ENCODE measurements around the gene PPIE.
"Not testable (repeated sequence)": the region's sequence is repeated elsewhere in the genome, so short reads cannot be mapped to it uniquely, and the experiment has no call there.

PPIE gene

DNA sequence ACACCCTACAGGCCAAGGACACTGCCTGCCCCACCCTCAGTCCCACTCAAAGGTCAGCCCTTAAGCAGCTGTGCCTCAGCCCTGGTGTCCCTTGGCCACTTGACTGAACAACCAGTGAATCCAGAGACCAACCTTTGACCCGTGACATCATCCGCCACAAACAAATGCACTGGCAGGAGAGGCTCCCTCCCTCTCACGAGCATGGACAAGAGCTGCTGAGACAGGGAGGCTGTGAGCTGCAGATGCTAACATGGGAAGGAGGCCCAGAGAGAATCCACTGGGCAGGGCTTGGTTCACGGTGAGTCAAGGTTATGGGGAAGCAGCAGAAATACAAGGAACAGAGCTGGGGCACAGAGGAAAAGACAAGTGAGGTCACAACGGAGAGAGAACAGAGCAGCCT lies 27.8 kb downstream of the PPIE start:
- not testable (repeated sequence) for H2BK15ac ChIP-seq (replicated peaks; ENCODE audit: low read depth); H3K4me3 ChIP-seq (ENCODE audit: low read length); H3K27me3 ChIP-seq (ENCODE audit: insufficient read depth, low read length, poor library complexity); H3K4me1 ChIP-seq (ENCODE audit: control insufficient read depth, low read depth, low read length); H3K9ac ChIP-seq (ENCODE audit: low read length); H3K36me3 ChIP-seq (ENCODE audit: control insufficient read depth, insufficient read depth, low read length); H3K79me2 ChIP-seq (ENCODE audit: control insufficient read depth, insufficient read depth, low read length); H2BK5ac ChIP-seq (ENCODE audit: low read length); H2BK120ac ChIP-seq (ENCODE audit: low read depth, low read length); H3K18ac ChIP-seq (ENCODE audit: low read length); H4K8ac ChIP-seq (ENCODE audit: low read depth, low read length); H3K4ac ChIP-seq (ENCODE audit: low read depth, low read length); DNase-seq; H3K56ac ChIP-seq (ENCODE audit: low read length); H3K27ac ChIP-seq (ENCODE audit: low read depth, low read length); H3K79me1 ChIP-seq (ENCODE audit: low read length); H3K4me2 ChIP-seq (ENCODE audit: low read length); H3K23ac ChIP-seq (ENCODE audit: low read length); H4K5ac ChIP-seq (ENCODE audit: low read length); H2AK5ac ChIP-seq (ENCODE audit: low read length)
- no CpG with 5 or more reads among the region's 5 CpGs for WGBS (ENCODE audit: extremely low coverage, insufficient coverage, low lambda C conversion rate)

DNA sequence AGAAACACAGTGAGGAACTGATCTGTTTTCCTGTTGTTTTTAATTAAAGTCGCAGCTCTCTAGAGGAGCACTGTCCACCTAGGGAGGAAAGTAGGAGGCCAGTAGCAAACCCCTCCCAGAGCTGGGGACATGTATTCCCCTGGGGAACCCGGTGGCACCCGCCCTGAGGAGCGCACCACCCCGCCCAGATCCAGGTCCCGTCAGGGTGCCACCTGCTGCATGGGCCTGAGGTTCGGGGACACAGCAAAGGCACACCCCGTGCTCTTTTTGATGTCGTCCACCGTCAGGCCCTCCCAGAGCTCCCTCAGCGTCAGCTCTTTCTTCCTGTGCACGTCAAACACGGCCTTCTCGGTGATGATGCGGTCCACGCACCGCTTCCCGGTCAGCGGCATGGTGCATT lies 30.8 kb downstream of the PPIE start:
- not testable (repeated sequence) for H3K4me1 ChIP-seq (ENCODE audit: control insufficient read depth, low read depth, low read length); H3K79me1 ChIP-seq (ENCODE audit: low read length); H2AK5ac ChIP-seq (ENCODE audit: low read length); DNase-seq; H3K4ac ChIP-seq (ENCODE audit: low read depth, low read length); H3K18ac ChIP-seq (ENCODE audit: low read length); H3K79me2 ChIP-seq (ENCODE audit: control insufficient read depth, insufficient read depth, low read length); H3K27ac ChIP-seq (ENCODE audit: low read depth, low read length); H3K9ac ChIP-seq (ENCODE audit: low read length); H2BK15ac ChIP-seq (replicated peaks; ENCODE audit: low read depth); H4K5ac ChIP-seq (ENCODE audit: low read length); H2BK5ac ChIP-seq (ENCODE audit: low read length); H2BK120ac ChIP-seq (ENCODE audit: low read depth, low read length); H3K23ac ChIP-seq (ENCODE audit: low read length); H4K8ac ChIP-seq (ENCODE audit: low read depth, low read length); H3K27me3 ChIP-seq (ENCODE audit: insufficient read depth, low read length, poor library complexity); H3K56ac ChIP-seq (ENCODE audit: low read length); H3K4me3 ChIP-seq (ENCODE audit: low read length); H3K36me3 ChIP-seq (ENCODE audit: control insufficient read depth, insufficient read depth, low read length); H3K4me2 ChIP-seq (ENCODE audit: low read length)
- no CpG with 5 or more reads among the region's 19 CpGs for WGBS (ENCODE audit: extremely low coverage, insufficient coverage, low lambda C conversion rate)

DNA sequence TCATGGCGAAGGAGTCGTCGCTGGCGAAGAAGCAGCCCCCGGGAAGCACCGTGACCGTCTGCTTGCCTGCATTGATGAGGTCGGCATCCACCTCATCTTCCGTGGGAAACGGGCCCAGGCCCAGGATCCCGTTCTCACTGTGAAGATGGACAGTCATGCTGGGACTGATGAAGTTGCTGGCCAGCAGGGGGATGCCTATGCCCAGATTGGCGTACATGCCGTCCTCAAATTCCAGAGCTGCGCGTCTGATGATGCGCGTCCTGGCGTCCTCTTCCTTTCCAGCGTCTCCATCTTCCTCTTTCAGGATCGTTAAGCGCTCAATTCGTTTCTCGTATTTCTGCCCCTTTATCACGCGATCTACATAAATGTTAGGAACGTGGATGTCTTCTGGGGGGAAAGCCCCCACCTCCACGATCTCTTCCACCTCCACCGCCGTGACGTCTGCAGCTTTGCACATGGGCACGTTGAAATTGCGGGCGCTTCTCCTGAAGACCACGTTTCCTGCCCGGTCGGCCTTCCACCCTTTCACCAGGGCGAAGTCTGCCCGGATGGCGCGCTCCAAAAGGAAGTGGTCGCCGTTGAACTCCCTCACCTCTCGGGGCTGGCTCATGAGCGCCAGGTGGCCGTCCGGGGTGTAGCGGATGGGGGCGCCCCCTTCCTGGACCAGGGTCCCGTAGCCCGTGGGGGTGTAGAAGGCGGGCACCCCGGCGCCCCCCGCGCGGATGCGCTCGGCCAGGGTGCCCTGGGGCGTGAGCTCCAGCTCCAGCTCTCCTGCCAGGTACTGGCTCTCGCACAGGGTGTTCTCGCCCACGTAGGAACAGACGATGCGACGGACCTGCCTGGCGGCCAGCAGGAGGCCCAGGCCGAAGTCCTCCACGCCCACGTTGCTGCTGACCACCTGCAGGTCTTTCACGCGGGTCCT lies 31.7 kb downstream of the PPIE start:
- H3K79me1 ChIP-seq (ENCODE audit: low read length); H3K36me3 ChIP-seq (ENCODE audit: control insufficient read depth, insufficient read depth, low read length); H3K4me3 ChIP-seq (ENCODE audit: low read length); H3K4me1 ChIP-seq (ENCODE audit: control insufficient read depth, low read depth, low read length); H3K56ac ChIP-seq (ENCODE audit: low read length); H3K27me3 ChIP-seq (ENCODE audit: insufficient read depth, low read length, poor library complexity); H2BK120ac ChIP-seq (ENCODE audit: low read depth, low read length); H2BK5ac ChIP-seq (ENCODE audit: low read length); H4K8ac ChIP-seq (ENCODE audit: low read depth, low read length); H3K9ac ChIP-seq (ENCODE audit: low read length); H3K18ac ChIP-seq (ENCODE audit: low read length); H2AK5ac ChIP-seq (ENCODE audit: low read length); H3K27ac ChIP-seq (ENCODE audit: low read depth, low read length); H4K5ac ChIP-seq (ENCODE audit: low read length); H3K4ac ChIP-seq (ENCODE audit: low read depth, low read length); H3K4me2 ChIP-seq (ENCODE audit: low read length); H2BK15ac ChIP-seq (replicated peaks; ENCODE audit: low read depth); DNase-seq; H3K79me2 ChIP-seq (ENCODE audit: control insufficient read depth, insufficient read depth, low read length); H3K23ac ChIP-seq (ENCODE audit: low read length): not testable (repeated sequence)
- WGBS (ENCODE audit: extremely low coverage, insufficient coverage, low lambda C conversion rate), result no CpG with 5 or more reads among the region's 71 CpGs

DNA sequence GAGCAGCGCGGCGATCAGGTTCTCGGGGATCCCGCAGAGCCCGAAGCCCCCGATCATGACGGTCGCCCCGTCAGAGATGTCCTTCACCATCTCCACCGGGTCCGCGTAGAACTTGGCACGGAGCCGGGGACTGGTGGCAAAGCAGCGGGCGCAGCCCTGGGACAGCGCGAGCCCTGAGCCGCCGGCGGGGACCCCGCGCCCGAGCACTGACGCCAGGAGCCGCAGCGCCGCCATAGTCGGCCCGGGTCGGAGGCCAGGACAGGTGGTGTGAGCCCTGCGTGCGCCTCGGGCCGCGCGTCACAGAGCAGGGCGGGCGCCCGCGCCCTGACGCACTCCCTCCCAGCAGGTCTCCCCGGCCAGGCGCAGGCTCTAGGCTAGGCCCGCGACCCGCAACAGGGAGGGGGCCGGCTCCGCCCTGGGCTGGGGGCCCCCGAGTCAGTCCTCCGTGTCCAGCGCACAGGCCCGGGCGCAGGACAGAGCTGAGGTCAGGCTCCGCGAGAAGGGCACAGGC lies 32.4 kb downstream of the PPIE start, which contains the start of gene OXCT2:
Gene OXCT2, minus strand, starts transcription at position 327 of the 511 bp plus-strand sequence. Its CDS starts 93 bp downstream, at position 234.
- H3K18ac ChIP-seq (ENCODE audit: low read length); H3K9ac ChIP-seq (ENCODE audit: low read length); H3K79me2 ChIP-seq (ENCODE audit: control insufficient read depth, insufficient read depth, low read length); H3K27ac ChIP-seq (ENCODE audit: low read depth, low read length); H3K79me1 ChIP-seq (ENCODE audit: low read length); H3K27me3 ChIP-seq (ENCODE audit: insufficient read depth, low read length, poor library complexity); H2BK15ac ChIP-seq (replicated peaks; ENCODE audit: low read depth); H2AK5ac ChIP-seq (ENCODE audit: low read length); H3K56ac ChIP-seq (ENCODE audit: low read length); H3K4me1 ChIP-seq (ENCODE audit: control insufficient read depth, low read depth, low read length); H3K23ac ChIP-seq (ENCODE audit: low read length); H3K4me3 ChIP-seq (ENCODE audit: low read length); H2BK5ac ChIP-seq (ENCODE audit: low read length); H3K36me3 ChIP-seq (ENCODE audit: control insufficient read depth, insufficient read depth, low read length); H3K4ac ChIP-seq (ENCODE audit: low read depth, low read length); H4K8ac ChIP-seq (ENCODE audit: low read depth, low read length); H3K4me2 ChIP-seq (ENCODE audit: low read length); DNase-seq; H2BK120ac ChIP-seq (ENCODE audit: low read depth, low read length); H4K5ac ChIP-seq (ENCODE audit: low read length): not testable (repeated sequence)
- no CpG with 5 or more reads among the region's 57 CpGs for WGBS (ENCODE audit: extremely low coverage, insufficient coverage, low lambda C conversion rate)

DNA sequence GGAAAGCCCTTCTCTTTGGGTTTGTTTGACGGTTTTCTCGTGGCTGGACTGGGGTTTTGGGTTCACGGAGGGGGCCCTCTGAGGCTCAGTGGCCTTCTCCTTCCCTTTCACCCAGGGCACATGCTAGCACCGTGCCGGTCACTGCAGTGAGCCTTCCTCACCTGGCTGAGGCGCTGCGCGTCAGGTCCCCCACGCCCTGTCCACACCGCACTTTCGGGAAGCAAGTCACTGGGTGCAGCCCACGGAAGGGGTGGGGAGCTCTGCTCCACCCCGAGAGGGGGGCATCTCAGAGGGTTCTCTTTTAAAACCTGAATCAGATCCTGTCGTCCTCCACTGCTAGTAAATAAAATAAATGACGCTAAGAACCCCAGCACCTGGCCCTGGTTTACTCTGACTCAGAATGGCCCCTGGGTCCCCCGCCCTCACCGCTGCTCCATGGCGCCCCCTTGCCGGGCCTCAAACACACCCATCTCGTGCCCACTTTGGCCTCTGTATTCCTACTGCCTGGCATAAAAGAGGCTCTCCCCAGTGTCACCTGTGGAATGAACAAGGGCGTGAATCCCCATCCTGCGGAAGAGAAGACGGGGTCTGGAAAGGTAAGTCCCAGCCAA lies 34.8 kb downstream of the PPIE start:
- H3K4me2 ChIP-seq (ENCODE audit: low read length); H2BK120ac ChIP-seq (ENCODE audit: low read depth, low read length); H3K9ac ChIP-seq (ENCODE audit: low read length); H3K79me1 ChIP-seq (ENCODE audit: low read length); H3K18ac ChIP-seq (ENCODE audit: low read length); H4K8ac ChIP-seq (ENCODE audit: low read depth, low read length); H3K4me1 ChIP-seq (ENCODE audit: control insufficient read depth, low read depth, low read length); H3K56ac ChIP-seq (ENCODE audit: low read length); H2AK5ac ChIP-seq (ENCODE audit: low read length); H3K23ac ChIP-seq (ENCODE audit: low read length); H4K5ac ChIP-seq (ENCODE audit: low read length); H2BK5ac ChIP-seq (ENCODE audit: low read length); H3K27me3 ChIP-seq (ENCODE audit: insufficient read depth, low read length, poor library complexity); H3K4ac ChIP-seq (ENCODE audit: low read depth, low read length); H3K4me3 ChIP-seq (ENCODE audit: low read length); DNase-seq; H3K36me3 ChIP-seq (ENCODE audit: control insufficient read depth, insufficient read depth, low read length); H2BK15ac ChIP-seq (replicated peaks; ENCODE audit: low read depth); H3K79me2 ChIP-seq (ENCODE audit: control insufficient read depth, insufficient read depth, low read length); H3K27ac ChIP-seq (ENCODE audit: low read depth, low read length): not testable (repeated sequence)
- no CpG with 5 or more reads among the region's 23 CpGs for WGBS (ENCODE audit: extremely low coverage, insufficient coverage, low lambda C conversion rate)
